AG04449 (cell line): ENCODE data around the gene DTL.

ENCODE experiments used
- CTCF ChIA-PET: fragments of 350-600 bp; formaldehyde crosslinking; extraction: SDS; loops from one replicate; lab custom pipeline; 2021; ENCODE audit warnings: antibody characterized with exemption; lab: Yijun Ruan, JAX
- POLR2A ChIA-PET: fragments of 400-600, 350-600 bp; formaldehyde crosslinking; extraction: SDS; loops from one replicate; lab custom pipeline; 2020; ENCODE audit warnings: antibody characterized with exemption, inconsistent platforms; lab: Yijun Ruan, JAX
- DNase-seq: peaks from one replicate; pipeline ENCODE4 v3.0.0-alpha.2; 2010; ENCODE audit warnings: low read depth, low spot score
- H3K4me3 ChIP-seq: 2 replicates; pipeline ENCODE4 v1.5.1; 2011; ENCODE audit warnings: low read depth, mild to moderate bottlenecking, control low read depth, low read length
- CTCF ChIP-seq: IDR thresholded peaks from one replicate; pipeline ENCODE4 v1.5.1; 2011; ENCODE audit warnings: mild to moderate bottlenecking, moderate library complexity, low read length, control low read depth, inconsistent platforms; ENCODE audit not compliant: insufficient read depth; ENCODE audit errors: missing control alignments

DTL gene

GRCh38 chr1:212133319-212133718 lies 97.8 kb downstream of the DTL start:
- no peak for DNase-seq
- TF ChIP-seq CTCF = no peak
- POLR2A ChIA-PET = no interaction called here
- H3K4me3 ChIP-seq = no peak overlapping the region
- CTCF ChIA-PET = interaction anchor here (2.0 kb wide), 1 partner anchor 62 kb away, joined by 7 read pairs; no protein-coding TSS in a partner anchor

- no peak for DNase-seq
- CTCF ChIA-PET = interaction anchor here (2.0 kb wide), 1 partner anchor 64 kb away, joined by 7 read pairs; no protein-coding TSS in a partner anchor
- no peak overlapping the region for H3K4me3 ChIP-seq
- no peak for TF ChIP-seq CTCF
- POLR2A ChIA-PET = no interaction called here
Observed at GRCh38 chr1:212135166-212135565, 99.6 kb downstream of the DTL start.

- ChIA-PET POLR2A (no interaction called here), CTCF (no interaction called here)
- no peak for DNase-seq
- no peak for TF ChIP-seq CTCF
- no peak overlapping the region for H3K4me3 ChIP-seq
Observed at GRCh38 chr1:212137854-212138253, 102.3 kb downstream of the DTL start.

GRCh38 chr1:212138457-212138856 lies 102.9 kb downstream of the DTL start:
- ChIA-PET CTCF (interaction anchor here (1.2 kb wide), 1 partner anchor 37 kb away, joined by 3 read pairs; no protein-coding TSS in a partner anchor), POLR2A (no interaction called here)
- TF ChIP-seq CTCF = no peak
- no peak for DNase-seq
- no peak overlapping the region for H3K4me3 ChIP-seq

GRCh38 chr1:212139526-212140135 lies 104.1 kb downstream of the DTL start:
- H3K4me3 ChIP-seq = no peak overlapping the region
- no peak for DNase-seq
- ChIA-PET POLR2A (no interaction called here), CTCF (interaction anchor here (1.2 kb wide), 1 partner anchor 38 kb away, joined by 3 read pairs; no protein-coding TSS in a partner anchor)
- no peak for TF ChIP-seq CTCF

GRCh38 chr1:212141404-212141803 lies 105.9 kb downstream of the DTL start:
- no peak overlapping the region for H3K4me3 ChIP-seq
- no peak for DNase-seq
- no peak for TF ChIP-seq CTCF
- ChIA-PET CTCF (no interaction called here), POLR2A (no interaction called here)
